IMR-90 (cell line): ENCODE results near the gene GOT1. TPM values are rescaled to one million over a fixed set of nuclear protein-coding genes. Genes with fewer than 3 reads are reported as not detected.

Experiments
- ATAC-seq: fragments of 200-7000 bp; cut with Tn5 transposase; 2 replicates; pipeline ENCODE4 v1.9.1; 2020; ENCODE audit warnings: low read depth, mild to moderate bottlenecking, moderate library complexity
- Bru-seq: library from RNA; stranded (reverse); fragments of 400-500 nt; gene quantifications from one replicate; lab custom pipeline; 2021; lab: Mats Ljungman, UMichigan
- BruChase-seq, 2 experiments: library from RNA; stranded (reverse); fragments of 400-500 nt; gene quantifications; one replicate each; lab custom pipeline; 2021; lab: Mats Ljungman, UMichigan
- BruUV-seq: library from RNA; stranded (reverse); fragments of 400-500 nt; replicated peaks from 2 replicates; lab custom pipeline; 2021; lab: Mats Ljungman, UMichigan
- CTCF ChIA-PET: fragments of 300-600 bp; formaldehyde crosslinking; extraction: SDS; loops from one replicate; lab custom pipeline; 2021; ENCODE audit warnings: antibody characterized with exemption; lab: Yijun Ruan, JAX
- POLR2A ChIA-PET: fragments of 300-600 bp; sonication (Branson Sonifier 250); formaldehyde crosslinking; loops from one replicate; lab custom pipeline; 2022; ENCODE audit warnings: antibody characterized with exemption; ENCODE audit not compliant: unreplicated experiment; lab: Charles Lee
- DNase-seq: peaks from one replicate; pipeline ENCODE4 v3.0.0; 2013
- H2AFZ ChIP-seq: replicated peaks from 2 replicates; pipeline ENCODE3; 2013; ENCODE audit warnings: low read length, mild to moderate bottlenecking; ENCODE audit not compliant: poor library complexity
- H2AK5ac ChIP-seq: 2 replicates; pipeline ENCODE4 v1.6.1; 2013; ENCODE audit warnings: low read depth, low read length, inconsistent platforms
- H2AK9ac ChIP-seq: replicated peaks from 2 replicates; pipeline ENCODE3; 2013; ENCODE audit warnings: mild to moderate bottlenecking, low read depth, low read length, moderate library complexity; ENCODE audit not compliant: poor library complexity
- H2BK120ac ChIP-seq: 2 replicates; pipeline ENCODE4 v1.6.1; 2013; ENCODE audit warnings: low read depth, low read length, inconsistent platforms
- H2BK15ac ChIP-seq: 3 replicates; pipeline ENCODE4 v1.6.1; 2013; ENCODE audit warnings: low read depth, low read length, inconsistent platforms
- H2BK20ac ChIP-seq: 2 replicates; pipeline ENCODE4 v1.6.1; 2013; ENCODE audit warnings: low read depth, mild to moderate bottlenecking, inconsistent platforms, low read length, moderate library complexity
- H2BK5ac ChIP-seq: 2 replicates; pipeline ENCODE4 v1.6.1; 2013; ENCODE audit warnings: mild to moderate bottlenecking, low read depth, low read length, inconsistent platforms; ENCODE audit not compliant: poor library complexity, severe bottlenecking
- H3K14ac ChIP-seq: replicated peaks from 2 replicates; pipeline ENCODE4 v1.6.1; 2013; ENCODE audit warnings: low read depth, low read length, inconsistent platforms
- H3K18ac ChIP-seq: 2 replicates; pipeline ENCODE4 v1.6.1; 2013; ENCODE audit warnings: low read depth, low read length, control low read depth
- H3K23ac ChIP-seq: 2 replicates; pipeline ENCODE4 v1.6.1; 2013; ENCODE audit warnings: low read depth, low read length, inconsistent platforms
- H3K27ac ChIP-seq: 2 replicates; pipeline ENCODE4 v1.5.1; 2013; ENCODE audit warnings: mild to moderate bottlenecking, control low read depth, low read length; ENCODE audit not compliant: insufficient read depth
- H3K27me3 ChIP-seq: 2 replicates; pipeline ENCODE4 v1.6.1; 2013; ENCODE audit warnings: low read length; ENCODE audit not compliant: control insufficient read depth, insufficient read depth
- H3K36me3 ChIP-seq: 2 replicates; pipeline ENCODE4 v1.6.1; 2013; ENCODE audit warnings: low read length, mixed read lengths; ENCODE audit not compliant: control insufficient read depth, insufficient read depth
- H3K4ac ChIP-seq: 2 replicates; pipeline ENCODE4 v1.6.1; 2013; ENCODE audit warnings: low read depth, low read length, inconsistent platforms
- H3K4me1 ChIP-seq: 2 replicates; pipeline ENCODE4 v1.6.1; 2013; ENCODE audit warnings: low read length, mixed read lengths; ENCODE audit not compliant: control insufficient read depth, insufficient read depth
- H3K4me2 ChIP-seq: 2 replicates; pipeline ENCODE4 v1.6.1; 2013; ENCODE audit warnings: low read depth, mild to moderate bottlenecking, control low read depth, low read length, moderate library complexity
- H3K4me3 ChIP-seq: 2 replicates; pipeline ENCODE4 v1.5.1; 2013; ENCODE audit warnings: low read depth, mild to moderate bottlenecking, control low read depth, low read length, moderate library complexity; ENCODE audit not compliant: insufficient read depth
- H3K56ac ChIP-seq: 2 replicates; pipeline ENCODE4 v1.6.1; 2013; ENCODE audit warnings: low read length, inconsistent platforms; ENCODE audit not compliant: insufficient read depth; ENCODE audit errors: extremely low read depth
- H3K79me1 ChIP-seq, 2 experiments: 2 replicates each; pipeline ENCODE4 v1.6.1; 2013; ENCODE audit warnings: low read length in 2 of 2, inconsistent platforms in 1 of 2, low read depth in 1 of 2
- H3K9ac ChIP-seq: 2 replicates; pipeline ENCODE4 v1.6.1; 2013; ENCODE audit warnings: low read depth, low read length, control low read depth
- H3K9me1 ChIP-seq: 2 replicates; pipeline ENCODE4 v1.6.1; 2013; ENCODE audit warnings: low read length, inconsistent platforms; ENCODE audit not compliant: insufficient read depth
- H3K9me3 ChIP-seq: 2 replicates; pipeline ENCODE4 v1.6.1; 2013; ENCODE audit warnings: low read length; ENCODE audit not compliant: control insufficient read depth, insufficient read depth
- H4K20me1 ChIP-seq: 2 replicates; pipeline ENCODE4 v1.6.1; 2013; ENCODE audit warnings: low read length, inconsistent platforms; ENCODE audit not compliant: insufficient read depth
- H4K5ac ChIP-seq: 2 replicates; pipeline ENCODE4 v1.6.1; 2013; ENCODE audit warnings: mild to moderate bottlenecking, low read depth, low read length, control low read depth
- H4K8ac ChIP-seq, 2 experiments: 2 replicates each; pipeline ENCODE4 v1.6.1; 2013; ENCODE audit warnings: low read depth in 2 of 2, low read length in 2 of 2, control low read depth in 1 of 2, inconsistent platforms in 1 of 2
- H4K91ac ChIP-seq: 2 replicates; pipeline ENCODE4 v1.6.1; 2013; ENCODE audit warnings: low read depth, low read length, inconsistent platforms; ENCODE audit not compliant: insufficient read depth
- CEBPB ChIP-seq: IDR thresholded peaks from 2 replicates; pipeline ENCODE4 v1.6.1; 2012; ENCODE audit warnings: low read depth, low read length, improper control_type of control experiment
- CHD1 ChIP-seq: IDR thresholded peaks from 2 replicates; pipeline ENCODE4 v1.6.1; 2012; ENCODE audit warnings: low read depth, low read length, improper control_type of control experiment
- FOS ChIP-seq: fragments of 150-350 bp; IDR thresholded peaks from 2 replicates; pipeline ENCODE4 v1.6.1; 2016; ENCODE audit warnings: low read depth, low read length
- MAFK ChIP-seq: IDR thresholded peaks from 2 replicates; pipeline ENCODE4 v1.6.1; 2012; ENCODE audit warnings: low read depth, low read length, improper control_type of control experiment
- MAZ ChIP-seq: IDR thresholded peaks from 2 replicates; pipeline ENCODE4 v1.6.1; 2012; ENCODE audit warnings: low read depth, mild to moderate bottlenecking, low read length, improper control_type of control experiment, moderate library complexity, borderline replicate concordance
- MXI1 ChIP-seq: IDR thresholded peaks from 2 replicates; pipeline ENCODE4 v1.6.1; 2012; ENCODE audit warnings: low read depth, mild to moderate bottlenecking, low read length, moderate library complexity, borderline replicate concordance
- NFE2L2 ChIP-seq: fragments of 150-350 bp; IDR thresholded peaks from 2 replicates; pipeline ENCODE4 v1.6.1; 2016; ENCODE audit warnings: low read depth, mild to moderate bottlenecking, low read length
- POLR2A ChIP-seq: IDR thresholded peaks from 2 replicates; pipeline ENCODE4 v1.6.1; 2012; ENCODE audit warnings: mild to moderate bottlenecking, low read depth, low read length
- RAD21 ChIP-seq: IDR thresholded peaks from 2 replicates; pipeline ENCODE4 v1.6.1; 2012; ENCODE audit warnings: low read length, improper control_type of control experiment
- RCOR1 ChIP-seq: IDR thresholded peaks from 2 replicates; pipeline ENCODE4 v1.6.1; 2012; ENCODE audit warnings: mild to moderate bottlenecking, low read length, improper control_type of control experiment; ENCODE audit not compliant: insufficient replicate concordance
- RFX5 ChIP-seq: IDR thresholded peaks from 2 replicates; pipeline ENCODE4 v1.8.0; 2012; ENCODE audit warnings: low read depth, mild to moderate bottlenecking, low read length, moderate library complexity
- WGBS, 2 experiments: methylation state at CpG; one replicate each; pipeline versions ENCODE4 v1.1.5 to v1.1.7; 2013; ENCODE audit warnings: missing lambda C conversion rate in 2 of 2; ENCODE audit not compliant: insufficient read length in 1 of 2; ENCODE audit errors: extremely low coverage in 2 of 2; 5-methylcytosine and 5-hydroxymethylcytosine counted together
- dilution Hi-C: fragments of 300-500 bp; cut with HindIII; formaldehyde crosslinking; loops from one replicate; pipeline ENCODE4 v1.14.3; 2018; ENCODE audit warnings: low sequenced_read_pairs; ENCODE audit not compliant: unreplicated experiment
- in situ Hi-C: fragments of 300-500 bp; cut with MboI; formaldehyde crosslinking; loops from 3 replicates; pipeline ENCODE4 v1.14.3; 2019; ENCODE audit warnings: low sequenced_read_pairs, inconsistent platforms, mixed read lengths
- intact Hi-C: fragments of 100-400 bp; cut with micrococcal nuclease; formaldehyde crosslinking; loops from 2 replicates; pipeline ENCODE4 v1.10.0; 2022
- long read RNA-seq: library from polyadenylated mRNA; unstranded; transcript quantifications from one replicate; pipeline ENCODE4 v2.0.0, GENCODE V29; 2021; ENCODE audit not compliant: unreplicated experiment
- polyA plus RNA-seq, 3 experiments: library from polyadenylated mRNA; depleted of rRNA; stranded (reverse); fragments of >200 nt; gene quantifications; 2 replicates each; pipeline ENCODE4 v1.2.3, GENCODE V29; 2012; ENCODE audit warnings: low replicate concordance in 1 of 3
- total RNA-seq: library from RNA; depleted of rRNA; stranded (reverse); fragments of >200 nt; gene quantifications from 2 replicates; pipeline ENCODE4 v1.2.3, GENCODE V29; 2012; rRNA removed
- TF ChIP-seq, protein P1 (sequence below): fragments of 150-350 bp; IDR thresholded peaks from 2 replicates; pipeline ENCODE4 v1.6.1; 2017; ENCODE audit warnings: mild to moderate bottlenecking, antibody characterized with exemption, low read length, low read depth
- TF ChIP-seq, protein P2 (sequence below): conservative IDR thresholded peaks from 2 replicates; pipeline ENCODE4 v1.5.1; 2012; ENCODE audit warnings: mild to moderate bottlenecking, low read depth, low read length, improper control_type of control experiment

The GOT1 gene
- total RNA-seq (38.6 and 46.1 TPM in 2 replicates), polyA plus RNA-seq (2012; rRNA removed) (29.2 and 29.4 TPM in 2 replicates), Bru-seq, nascent RNA (percentile 82 among the genes with signal in this experiment), BruChase-seq, experiment 1, labeled RNA remaining after a 6-hour chase (percentile 56 among the genes with signal in this experiment), BruChase-seq, experiment 2, labeled RNA remaining after a 2-hour chase (percentile 44 among the genes with signal in this experiment)
- polyA plus RNA-seq (2012; cell fraction: cytosol; rRNA removed): 11.5 and 14.4 TPM in 2 replicates
- 9.2 and 22.7 TPM in 2 replicates for polyA plus RNA-seq (2012; cell fraction: nucleus; rRNA removed; ENCODE audit: low replicate concordance)
- long read RNA-seq, transcript GOT1-201 (9 exons, 2,923 nt): major isoform, 56 of 70 reads
- long read RNA-seq, partial matches to known transcripts: 3 of 70 reads
- long read RNA-seq, other reads (novel, unspliced or antisense): 10 of 70 reads

DNA sequence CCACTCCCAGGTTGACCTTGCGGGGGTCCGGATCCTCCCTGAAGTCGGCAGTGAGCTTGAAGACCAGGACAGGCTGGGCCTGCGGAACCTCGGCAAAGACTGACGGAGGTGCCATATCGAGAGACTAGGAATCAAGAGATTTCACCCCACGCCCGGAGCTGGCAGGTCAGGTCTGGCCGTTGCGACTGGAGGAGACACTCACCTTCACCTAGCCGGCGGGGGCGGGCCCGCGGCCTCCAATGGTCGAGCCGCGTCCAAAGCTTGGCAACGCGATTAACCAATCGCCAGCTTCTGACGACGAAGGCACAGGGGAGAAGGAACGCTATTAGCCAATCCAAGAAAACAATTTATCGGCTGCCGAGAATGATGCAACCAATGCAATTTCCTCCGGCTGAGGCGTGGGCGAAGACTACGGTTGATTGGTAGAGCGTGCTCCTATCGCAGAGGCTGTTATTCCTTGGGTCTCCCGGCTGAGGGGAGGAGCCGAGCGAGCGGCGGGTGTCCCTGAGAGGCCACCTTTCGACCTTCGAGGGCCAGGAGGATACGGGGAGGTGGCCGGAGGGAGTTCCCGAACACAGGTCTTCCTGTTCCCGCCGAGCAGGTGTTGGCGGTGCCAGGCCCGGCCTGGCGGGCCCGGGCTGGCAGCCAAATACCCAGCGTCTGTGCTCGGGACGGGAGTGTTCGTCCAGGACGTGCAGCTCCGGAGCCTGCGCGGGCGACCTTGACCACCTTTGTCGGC lies at the start of gene GOT1:
TSS of gene GOT1 (minus strand) at position 174 of the 739 bp plus-strand sequence. CDS start at position 115, 59 bp downstream.
- H3K79me1 ChIP-seq: peaks cover 14 to 44% of the 10 kb centered on the region in 2 experiments
- dilution Hi-C loops: no loop called here
- peak within 1 kb of the TSS; percentile 78 for H2BK120ac ChIP-seq
- no peak for TF ChIP-seq MAZ
- TF ChIP-seq NFE2L2: no peak
- TF ChIP-seq RFX5: peak; percentile 71
- no peak for TF ChIP-seq CHD1
- TF ChIP-seq, protein P1, sequence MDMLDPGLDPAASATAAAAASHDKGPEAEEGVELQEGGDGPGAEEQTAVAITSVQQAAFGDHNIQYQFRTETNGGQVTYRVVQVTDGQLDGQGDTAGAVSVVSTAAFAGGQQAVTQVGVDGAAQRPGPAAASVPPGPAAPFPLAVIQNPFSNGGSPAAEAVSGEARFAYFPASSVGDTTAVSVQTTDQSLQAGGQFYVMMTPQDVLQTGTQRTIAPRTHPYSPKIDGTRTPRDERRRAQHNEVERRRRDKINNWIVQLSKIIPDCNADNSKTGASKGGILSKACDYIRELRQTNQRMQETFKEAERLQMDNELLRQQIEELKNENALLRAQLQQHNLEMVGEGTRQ: no peak
- no peak for TF ChIP-seq RCOR1
- TF ChIP-seq MAFK: peak; percentile 22; the same call in 1 of the 2 replicates
- peak; percentile 94 for TF ChIP-seq POLR2A
- TF ChIP-seq, protein P2, sequence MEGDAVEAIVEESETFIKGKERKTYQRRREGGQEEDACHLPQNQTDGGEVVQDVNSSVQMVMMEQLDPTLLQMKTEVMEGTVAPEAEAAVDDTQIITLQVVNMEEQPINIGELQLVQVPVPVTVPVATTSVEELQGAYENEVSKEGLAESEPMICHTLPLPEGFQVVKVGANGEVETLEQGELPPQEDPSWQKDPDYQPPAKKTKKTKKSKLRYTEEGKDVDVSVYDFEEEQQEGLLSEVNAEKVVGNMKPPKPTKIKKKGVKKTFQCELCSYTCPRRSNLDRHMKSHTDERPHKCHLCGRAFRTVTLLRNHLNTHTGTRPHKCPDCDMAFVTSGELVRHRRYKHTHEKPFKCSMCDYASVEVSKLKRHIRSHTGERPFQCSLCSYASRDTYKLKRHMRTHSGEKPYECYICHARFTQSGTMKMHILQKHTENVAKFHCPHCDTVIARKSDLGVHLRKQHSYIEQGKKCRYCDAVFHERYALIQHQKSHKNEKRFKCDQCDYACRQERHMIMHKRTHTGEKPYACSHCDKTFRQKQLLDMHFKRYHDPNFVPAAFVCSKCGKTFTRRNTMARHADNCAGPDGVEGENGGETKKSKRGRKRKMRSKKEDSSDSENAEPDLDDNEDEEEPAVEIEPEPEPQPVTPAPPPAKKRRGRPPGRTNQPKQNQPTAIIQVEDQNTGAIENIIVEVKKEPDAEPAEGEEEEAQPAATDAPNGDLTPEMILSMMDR: no peak; the same call in 1 of the 2 replicates
- peak; percentile 75; the same call in 1 of the 2 replicates for TF ChIP-seq FOS
- TF ChIP-seq MXI1: no peak
- no peak for TF ChIP-seq RAD21
- TF ChIP-seq CEBPB: peak; percentile 100
- H3K56ac ChIP-seq: peak within 1 kb of the TSS; percentile 79
- ATAC-seq (peak; percentile 97), DNase-seq (peak; percentile 99)
- H4K8ac ChIP-seq: peak within 1 kb of the TSS; percentile 81 to 86
- peak within 1 kb of the TSS; percentile 61 for H3K27ac ChIP-seq
- peak within 1 kb of the TSS; percentile 12; the same call in 1 of the 2 replicates for H3K18ac ChIP-seq
- in situ Hi-C loops: loop anchor here (5.0 to 10.0 kb wide), 2 partner anchors 182 to 284 kb away; no protein-coding TSS in a partner anchor
- peak within 1 kb of the TSS; percentile 98 for H2AK9ac ChIP-seq
- 0 out of 2 replicates have a peak within 1 kb of the TSS, but pooled peaks have one; percentile 3 for H2BK20ac ChIP-seq
- H4K91ac ChIP-seq: peak within 1 kb of the TSS; percentile 88
- peak within 1 kb of the TSS; percentile 100 for H2AFZ ChIP-seq
- peaks cover 2% of the 10 kb centered on the region; the same call in 1 of the 2 replicates for H3K4me1 ChIP-seq
- intact Hi-C loops: loop anchor here (1.0 to 5.0 kb wide), 2 partner anchors 38 to 282 kb away; no protein-coding TSS in a partner anchor
- 0% methylated on average over 18 of the region's 59 CpGs; no CpG with 5 or more reads in 1 of the 2 experiments for WGBS, 2 experiments
- H3K14ac ChIP-seq: peak within 1 kb of the TSS; percentile 88
- H3K4me3 ChIP-seq: peak within 1 kb of the TSS; percentile 73
- POLR2A ChIA-PET: no interaction called here
- H3K23ac ChIP-seq: peak within 1 kb of the TSS; percentile 50; the same call in 1 of the 2 replicates
- CTCF ChIA-PET: interaction anchor here (0.6 to 1.4 kb wide), 4 partner anchors 12 to 182 kb away, joined by 3 to 4 read pairs (median 4); no protein-coding TSS in a partner anchor
- H3K9me3 ChIP-seq: no peaks in the 10 kb centered on the region
- H3K36me3 ChIP-seq: peaks cover 4% of the 10 kb centered on the region
- peak within 1 kb of the TSS; percentile 88 for H3K4ac ChIP-seq
- no TSS peak for BruUV-seq
- no peaks in the 10 kb centered on the region; the same call in 1 of the 2 replicates for H3K9me1 ChIP-seq
- peak within 1 kb of the TSS; percentile 70 for H2AK5ac ChIP-seq
- H3K27me3 ChIP-seq: no peaks in the 10 kb centered on the region
- peak within 1 kb of the TSS; percentile 52; the same call in 1 of the 3 replicates for H2BK15ac ChIP-seq
- peak within 1 kb of the TSS; percentile 90 for H3K4me2 ChIP-seq
- H4K5ac ChIP-seq: peak within 1 kb of the TSS; percentile 35
- H2BK5ac ChIP-seq: peak within 1 kb of the TSS; percentile 43
- peak within 1 kb of the TSS; percentile 70 for H3K9ac ChIP-seq
- no peaks in the 10 kb centered on the region for H4K20me1 ChIP-seq
